NCI-H1105 treated with DMSO at 0.1 percent for 48 hours (cell line): ENCODE data around the gene HOXA6.

Experiments used
- DNase-seq: peaks from one replicate; lab custom pipeline; 2025; lab: John Stamatoyannopoulos, UW

HOXA6 gene

GRCh38 chr7:27107391-27108381, 39.9 kb downstream of the HOXA6 start:
- DNase-seq: no peak

- no peak for DNase-seq
Observed at GRCh38 chr7:27106901-27107240, 40.7 kb downstream of the HOXA6 start.

GRCh38 chr7:27106181-27106900, 41.2 kb downstream of the HOXA6 start:
- DNase-seq: no peak

- no peak for DNase-seq
Observed at GRCh38 chr7:27105301-27106031, 42.1 kb downstream of the HOXA6 start.

DNA sequence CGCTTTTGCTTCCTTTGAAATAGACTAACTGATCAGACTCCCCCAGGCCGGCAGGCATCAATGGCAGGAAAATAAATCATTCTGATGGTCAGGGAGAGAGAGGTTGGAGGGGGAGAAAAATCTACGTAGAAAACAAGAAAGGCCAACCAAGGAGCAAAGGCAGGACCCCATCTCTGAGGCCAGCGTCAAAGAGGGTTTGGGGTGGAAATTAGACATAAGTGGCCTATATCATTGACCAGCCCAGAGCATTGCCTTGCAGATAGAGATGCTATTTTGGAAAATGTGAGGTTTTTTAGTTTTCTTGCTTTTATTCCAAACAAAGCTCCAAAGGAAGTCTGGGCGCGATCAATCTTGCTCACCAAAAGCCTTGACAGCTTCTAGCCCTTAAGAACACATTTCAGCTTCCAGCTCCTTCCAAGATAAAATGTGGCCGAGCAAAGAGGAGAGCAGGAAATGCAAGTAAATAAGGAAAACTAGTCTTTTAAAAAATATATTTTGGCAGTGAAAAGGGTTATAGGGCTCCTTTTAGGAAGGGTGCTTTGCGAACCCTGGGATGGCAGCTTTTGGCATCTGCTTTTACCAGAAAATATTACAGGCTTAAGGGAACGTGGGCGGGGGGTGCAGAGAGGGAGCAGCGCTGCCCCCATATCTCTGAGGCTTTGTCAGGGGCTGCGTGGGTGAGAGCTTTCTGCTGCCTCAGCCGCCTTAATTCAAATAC, 43.1 kb downstream of the HOXA6 start:
- no peak for DNase-seq

- no peak for DNase-seq
Observed at GRCh38 chr7:27103489-27104226, 43.9 kb downstream of the HOXA6 start.

DNA sequence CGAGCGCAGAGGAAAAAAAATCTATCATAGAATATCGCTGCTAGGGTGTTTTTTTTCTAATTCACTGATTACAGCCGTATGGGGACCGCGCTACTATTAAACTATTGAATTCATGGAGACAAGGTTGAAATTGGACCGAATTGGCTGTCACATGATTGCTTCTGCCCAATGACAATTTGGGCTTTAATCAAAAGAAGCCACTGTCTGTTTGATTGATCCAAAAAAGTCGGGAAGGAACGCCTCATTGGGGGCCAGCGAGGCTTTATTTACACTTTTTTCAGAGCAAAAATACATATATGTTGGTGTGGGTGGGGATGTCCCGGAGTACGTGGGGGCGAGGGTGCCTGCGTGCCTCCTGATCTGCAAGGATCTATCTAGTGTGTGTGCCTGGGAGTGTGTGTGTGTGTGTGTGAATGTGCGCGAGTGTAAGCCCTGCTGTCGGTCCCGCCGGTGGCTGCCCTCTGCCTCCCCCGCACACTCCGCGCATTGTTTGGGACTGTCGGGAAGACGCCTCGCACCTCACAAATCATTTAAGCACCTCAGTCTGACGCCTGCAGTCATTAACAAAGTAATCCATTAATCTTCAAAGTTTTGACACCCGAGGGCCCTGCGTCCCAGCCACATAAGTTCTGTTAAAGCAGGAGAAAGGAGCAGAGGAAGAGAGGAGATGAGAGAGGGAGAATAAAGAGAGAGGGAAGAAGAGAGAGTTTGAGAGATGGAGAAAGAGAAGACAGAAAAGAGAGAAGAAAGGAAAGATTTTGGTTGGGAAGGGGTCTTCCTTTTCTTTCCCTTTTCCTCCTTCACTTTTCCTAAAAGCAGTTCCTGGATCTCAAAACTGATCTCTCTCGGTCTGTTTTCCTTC, 44.8 kb downstream of the HOXA6 start, which contains the start of gene HOXA2:
TSS of gene HOXA2 (minus strand) at position 103 of the 862 bp plus-strand sequence. CDS start 183 bp downstream, outside the sequence.
- no peak for DNase-seq

- DNase-seq: no peak
Observed at GRCh38 chr7:27101957-27102580, 45.5 kb downstream of the HOXA6 start.

DNA sequence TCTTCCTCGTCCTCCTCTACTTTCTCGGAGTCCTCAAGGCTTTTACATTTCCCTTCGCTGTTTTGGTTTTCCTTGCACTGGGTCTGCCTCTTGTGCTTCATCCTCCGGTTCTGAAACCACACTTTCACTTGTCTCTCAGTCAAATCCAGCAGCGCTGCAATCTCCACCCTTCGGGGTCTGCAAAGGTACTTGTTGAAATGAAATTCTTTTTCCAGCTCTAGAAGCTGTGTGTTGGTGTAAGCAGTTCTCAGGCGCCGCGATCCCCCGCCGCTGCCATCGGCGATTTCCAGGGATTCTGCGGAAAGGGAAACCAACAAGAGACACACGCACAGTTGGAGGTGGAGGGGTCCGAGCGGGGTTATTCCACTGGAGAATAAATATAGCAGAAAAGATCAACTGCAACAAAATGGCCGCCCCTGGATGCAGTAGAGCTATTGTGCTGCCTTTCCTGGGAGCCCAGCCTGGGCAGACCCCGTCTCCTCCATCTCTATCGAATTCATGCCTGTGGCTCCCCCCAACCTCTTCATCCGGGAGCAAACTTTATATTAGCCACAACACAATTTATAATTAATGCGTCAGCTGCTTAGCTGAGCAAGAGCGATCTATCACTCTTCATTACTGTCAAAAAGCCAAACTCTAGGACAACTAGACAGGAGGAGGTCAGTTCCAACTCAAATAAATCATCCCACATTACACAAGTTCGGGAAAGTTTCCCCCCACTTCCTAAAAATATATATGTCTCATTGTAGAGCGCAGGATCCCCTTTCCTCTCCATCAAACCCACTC, 46.2 kb downstream of the HOXA6 start:
- DNase-seq: no peak

GRCh38 chr7:27100694-27101170, 46.8 kb downstream of the HOXA6 start:
- no peak for DNase-seq

DNA sequence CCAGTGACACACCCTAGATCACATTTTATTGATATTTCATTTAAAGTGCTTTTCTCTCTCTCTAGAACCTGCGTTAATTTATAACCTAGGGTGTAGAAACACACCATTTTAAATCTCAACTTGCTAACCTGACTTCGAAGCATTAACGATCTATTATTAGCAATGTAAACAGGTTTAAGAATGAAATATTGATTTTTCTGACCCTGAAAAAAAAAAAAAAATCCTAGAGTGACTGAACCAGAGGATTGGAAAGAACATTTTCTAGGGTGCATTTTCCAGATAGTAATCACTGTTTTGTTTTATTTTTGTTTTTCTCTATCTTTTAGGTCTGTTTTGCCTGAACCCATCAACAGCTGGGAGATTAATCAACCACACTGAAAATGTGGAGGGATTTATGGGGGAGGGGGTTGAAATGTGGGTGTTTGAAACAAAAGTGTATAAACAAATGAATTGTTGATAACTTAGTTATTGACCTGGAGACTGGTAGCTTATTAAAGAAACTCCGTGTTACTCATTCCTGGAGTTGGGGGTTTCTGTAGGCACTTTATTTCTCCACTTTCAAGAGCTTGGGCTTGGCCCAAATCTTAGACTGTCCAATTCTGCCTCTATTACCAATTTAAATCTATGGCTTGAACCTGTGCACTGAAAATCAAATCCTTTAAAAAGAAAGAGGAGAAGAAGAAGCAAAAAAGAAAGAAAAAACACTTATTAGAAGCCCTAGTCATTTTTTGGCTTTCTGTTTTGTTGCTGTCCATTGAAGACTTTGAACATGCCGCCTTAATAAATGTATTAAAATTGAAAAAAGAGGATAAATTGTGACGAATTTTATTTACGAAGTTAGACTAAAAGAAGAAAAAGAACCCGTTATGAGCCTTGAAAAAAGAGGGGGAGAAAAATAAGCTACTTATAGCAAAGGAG, 47.9 kb downstream of the HOXA6 start:
- DNase-seq: peak; percentile 41

GRCh38 chr7:27098578-27099451, 48.8 kb downstream of the HOXA6 start:
- DNase-seq: peak; percentile 61

GRCh38 chr7:27097686-27098577, 49.6 kb downstream of the HOXA6 start:
- DNase-seq: no peak

GRCh38 chr7:27096768-27097514, 50.6 kb downstream of the HOXA6 start:
- DNase-seq: peak; percentile 32
